ENCODE measurements around the gene IGF2BP2.
"Not testable (repeated sequence)": the region's sequence is repeated elsewhere in the genome, so short reads cannot be mapped to it uniquely, and the experiment has no call there.

IGF2BP2 gene

DNA sequence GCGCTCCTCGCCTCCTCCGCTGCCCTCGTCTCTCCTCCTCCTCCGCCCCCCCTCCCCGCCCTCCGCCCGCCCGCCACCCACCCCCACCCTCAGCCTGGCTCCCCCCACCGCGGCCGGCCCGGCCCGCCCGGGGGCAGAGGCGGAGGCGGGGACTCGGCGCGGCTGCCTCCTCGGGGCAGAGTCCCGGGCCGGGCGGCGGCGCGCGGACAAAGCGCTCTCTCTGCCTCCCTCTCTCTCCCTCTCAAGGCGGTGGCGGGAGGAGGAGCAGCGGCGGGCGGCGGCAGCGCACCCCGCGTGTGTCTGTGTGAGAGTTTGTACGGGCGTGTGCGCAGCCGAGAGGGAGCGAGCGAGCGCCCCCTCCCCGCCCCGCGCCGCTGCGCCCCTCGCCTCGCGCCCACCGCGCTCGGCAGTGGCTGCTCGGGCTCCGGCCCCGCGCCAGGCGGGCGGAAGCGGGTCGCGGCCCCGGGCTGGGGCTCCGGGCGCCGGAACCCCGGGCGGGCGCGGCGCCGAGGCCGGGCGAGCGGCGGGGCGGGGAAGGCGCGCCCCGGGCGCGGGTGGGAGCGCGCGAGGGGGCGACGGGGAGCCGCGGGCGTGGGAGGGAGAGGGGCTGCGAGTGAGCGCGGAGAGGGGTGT is at the start of gene IGF2BP2:
IGF2BP2 (minus strand) TSS at position 37 of the 633 bp plus-strand sequence. CDS start 82 bp downstream, outside the sequence.
- no peak for DNase-seq

DNA sequence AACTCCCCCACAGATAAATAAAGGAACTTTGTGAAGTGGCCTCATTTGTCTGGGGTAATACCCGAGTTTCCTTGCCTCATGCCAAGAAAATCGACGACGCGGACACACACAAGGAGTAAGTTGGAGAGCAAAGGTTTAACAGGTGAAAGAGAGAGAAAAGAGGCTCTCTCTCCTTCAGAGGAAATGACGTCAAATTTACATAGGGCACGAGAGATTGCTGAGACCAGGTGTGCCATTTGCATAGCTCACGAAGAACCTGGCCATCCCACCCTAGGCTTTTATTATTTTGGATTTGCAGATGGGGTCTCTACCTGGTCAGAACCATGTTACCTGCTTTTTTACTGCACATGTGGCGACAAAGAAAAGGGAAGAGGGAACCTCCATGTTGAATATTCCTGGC is 49.3 kb upstream of the IGF2BP2 start:
- no peak for DNase-seq

DNA sequence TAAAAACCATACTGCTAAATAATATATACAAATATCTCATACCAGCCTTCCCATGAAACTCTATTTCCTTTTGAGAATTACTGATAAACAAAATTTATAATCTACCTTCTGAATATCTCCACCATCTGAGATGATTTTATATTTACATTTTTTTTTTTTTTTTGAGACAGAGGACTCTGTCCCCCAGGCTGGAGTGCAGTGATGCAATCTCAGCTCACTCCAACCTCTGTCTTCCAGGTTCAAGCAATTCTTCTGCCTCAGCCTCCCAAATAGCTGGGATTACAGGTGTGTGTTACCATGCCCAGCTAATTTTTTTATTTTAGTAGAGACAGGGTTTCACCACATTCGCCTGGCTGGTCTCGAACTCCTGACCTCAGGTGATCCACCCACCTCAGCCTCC is 42.8 kb upstream of the IGF2BP2 start:
- no peak for DNase-seq

DNA sequence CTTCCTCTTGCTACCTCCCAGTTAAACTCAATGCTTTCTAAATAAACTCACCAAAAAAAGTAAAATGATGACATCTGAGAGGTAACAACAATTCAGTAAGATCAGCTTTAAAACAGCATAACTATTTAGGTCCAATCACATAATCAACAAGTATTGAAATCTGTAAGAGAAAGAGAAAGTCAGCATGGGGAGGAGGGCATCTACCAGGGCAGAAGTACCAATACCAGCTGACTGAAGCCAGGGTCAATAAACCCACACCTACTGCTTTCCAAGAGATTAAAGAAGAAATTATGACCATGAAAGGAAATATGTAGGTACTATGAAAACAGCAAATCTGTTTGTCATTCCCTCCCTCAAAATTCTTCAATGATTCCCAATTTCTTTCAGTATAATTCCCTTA is 42.2 kb upstream of the IGF2BP2 start:
- no peak for DNase-seq

DNA sequence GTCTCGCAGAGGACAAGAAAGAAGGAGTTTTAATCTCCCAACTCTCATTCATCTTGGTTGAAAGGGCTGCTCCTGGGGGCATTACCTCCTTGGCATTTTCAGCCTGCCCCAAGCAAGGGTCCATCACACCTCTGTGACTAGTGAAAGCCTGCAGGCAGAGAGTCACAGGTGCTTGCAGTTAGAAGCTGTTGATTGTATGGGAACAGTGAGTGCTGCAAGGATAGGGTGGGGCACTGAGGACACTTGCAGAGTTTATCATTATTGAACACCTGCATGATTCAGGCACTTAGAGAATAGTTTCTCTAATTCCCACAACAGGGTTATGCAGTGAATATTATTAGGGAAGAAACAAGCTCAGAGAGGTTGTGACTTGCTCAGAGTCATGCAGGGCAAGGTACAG is 41.7 kb upstream of the IGF2BP2 start:
- DNase-seq = no peak

DNA sequence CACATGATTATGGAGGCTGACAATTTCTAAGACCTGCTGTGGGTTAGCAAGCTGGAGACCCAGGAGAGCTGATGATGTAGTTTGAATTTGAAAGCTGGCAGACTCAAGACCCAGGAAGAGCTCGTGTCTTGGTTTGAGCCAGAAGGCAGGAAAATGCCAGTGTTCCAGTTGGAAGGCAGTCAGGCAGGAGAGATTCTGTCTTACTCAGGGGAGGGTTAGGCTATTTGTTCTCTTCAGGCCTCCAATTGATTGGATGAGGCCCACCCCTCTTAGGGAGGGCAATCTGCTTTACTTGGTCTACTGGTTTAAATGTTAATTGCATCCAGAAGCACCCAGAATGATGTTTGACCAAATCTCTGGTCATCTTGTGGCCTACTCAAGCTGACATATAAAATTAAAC is 40.4 kb upstream of the IGF2BP2 start:
- no peak for DNase-seq

DNA sequence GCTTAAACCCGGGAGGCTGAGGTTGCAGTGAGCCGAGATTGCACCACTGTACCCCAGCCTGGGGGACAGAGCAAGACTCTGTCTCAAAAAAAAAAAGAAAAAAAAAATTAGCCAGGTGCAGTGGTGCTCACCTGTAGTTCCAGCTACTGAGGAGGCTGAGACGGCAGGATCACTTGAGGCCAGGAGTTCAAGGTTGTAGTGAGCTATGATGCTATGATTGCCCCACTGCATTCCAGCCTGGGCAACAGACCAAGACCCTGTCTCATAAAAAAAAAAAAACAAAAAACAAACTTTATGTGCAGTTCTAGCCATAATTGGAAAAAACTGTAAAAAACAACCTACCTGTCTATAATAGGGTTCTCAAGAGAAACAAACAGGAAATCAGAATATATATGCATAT is 39.9 kb upstream of the IGF2BP2 start:
- DNase-seq = no peak

DNA sequence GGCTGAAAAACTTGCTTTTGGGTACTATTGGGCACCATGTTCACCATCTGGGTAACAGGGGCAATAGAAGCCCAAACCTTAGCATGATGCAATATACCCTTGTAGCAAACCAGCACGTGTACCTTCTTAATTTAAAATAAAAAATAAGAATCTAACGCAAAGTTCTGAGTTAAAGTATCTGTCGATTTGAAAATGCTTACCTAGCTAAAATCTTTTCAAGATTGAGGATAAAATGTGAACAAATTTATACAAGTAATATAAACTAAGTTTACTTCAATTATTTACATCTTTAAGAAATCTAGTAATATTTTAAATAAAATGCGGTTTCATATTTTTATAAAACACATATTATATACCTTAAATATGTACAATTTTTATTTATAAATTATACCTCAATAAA is 38.1 kb upstream of the IGF2BP2 start:
- no peak for DNase-seq

DNA sequence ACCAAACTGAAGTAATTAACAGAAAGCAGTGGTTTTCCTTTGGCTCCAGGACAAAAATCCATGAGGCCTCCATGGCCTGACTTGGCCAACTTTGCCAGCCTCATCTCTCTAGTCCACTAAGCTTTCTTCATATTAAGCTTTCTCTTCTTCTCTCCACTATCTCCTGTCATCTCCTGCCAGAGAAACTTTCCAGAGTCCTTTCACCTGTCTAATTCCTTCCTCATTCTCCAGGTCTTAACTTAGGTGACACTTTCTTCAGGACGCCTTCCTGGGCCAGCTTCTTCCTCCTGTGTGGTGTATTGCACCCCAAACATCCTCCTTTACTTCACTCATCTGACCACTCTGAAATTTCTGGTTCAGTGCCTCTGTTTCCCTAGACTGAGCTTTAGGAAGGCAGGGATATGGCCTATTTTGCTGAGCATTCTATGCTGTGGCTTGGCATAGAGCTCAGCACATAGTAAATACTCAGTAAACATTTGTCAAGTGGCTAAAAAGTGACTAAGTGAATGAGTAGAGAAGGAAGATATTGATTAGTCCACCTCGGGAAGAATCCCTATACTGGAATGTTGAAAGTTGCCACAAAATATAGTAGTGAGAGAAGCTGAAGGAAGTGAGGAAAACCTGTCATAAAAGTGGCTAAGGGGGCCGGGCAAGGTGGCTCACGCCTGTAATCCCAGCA is 34.6 kb upstream of the IGF2BP2 start:
- no peak for DNase-seq

DNA sequence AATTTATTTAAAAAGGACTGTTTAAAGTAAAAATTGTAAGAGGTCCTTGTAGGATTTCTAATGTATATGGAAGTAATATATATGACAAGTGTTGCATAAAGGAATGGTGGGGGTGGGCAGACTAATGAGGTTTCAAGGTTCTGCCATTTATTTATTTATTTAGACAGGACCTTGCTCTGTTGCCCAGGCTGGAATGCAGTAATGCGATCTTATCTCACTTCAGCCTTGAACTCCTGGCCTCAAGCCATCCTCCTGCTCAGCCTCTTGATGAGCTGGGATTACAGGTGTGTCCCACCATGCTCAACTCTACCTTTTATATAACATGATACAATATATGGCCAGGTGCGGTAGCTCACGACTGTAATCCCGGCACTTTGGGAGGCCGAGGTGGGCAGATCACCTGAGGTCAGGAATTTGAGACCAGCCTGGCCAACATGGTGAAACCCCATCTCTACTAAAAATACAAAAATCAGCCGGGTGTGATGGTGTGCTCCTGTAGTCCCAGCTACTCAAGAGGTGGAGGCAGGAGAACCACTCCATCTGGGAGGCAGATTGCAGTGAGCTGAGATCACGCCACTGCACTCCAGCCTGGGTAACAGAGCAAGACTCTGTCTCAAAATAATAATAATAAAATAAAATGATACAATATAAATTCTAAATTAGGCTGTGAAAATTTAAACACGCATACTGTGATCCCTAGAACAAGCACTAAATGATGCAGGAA is 33.8 kb upstream of the IGF2BP2 start:
- DNase-seq = no peak

DNA sequence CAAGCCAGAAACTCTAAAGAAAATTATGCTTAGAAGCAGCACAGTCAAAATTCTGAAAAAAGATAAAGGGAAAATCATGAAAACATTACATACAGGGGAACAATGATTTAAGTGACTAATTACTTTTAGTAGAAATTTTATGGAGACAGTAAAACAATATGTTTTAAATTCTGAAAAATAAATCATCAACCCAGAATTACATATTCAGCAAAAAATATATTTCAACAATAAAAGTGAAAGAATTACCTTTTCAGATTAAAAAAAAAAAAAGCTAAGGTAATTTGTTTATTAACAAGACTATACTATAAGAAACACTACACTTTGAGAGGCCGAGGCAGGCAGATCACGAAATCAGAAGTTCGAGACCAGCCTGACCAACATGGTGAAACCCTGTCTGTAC is 32.4 kb upstream of the IGF2BP2 start:
- DNase-seq = no peak

DNA sequence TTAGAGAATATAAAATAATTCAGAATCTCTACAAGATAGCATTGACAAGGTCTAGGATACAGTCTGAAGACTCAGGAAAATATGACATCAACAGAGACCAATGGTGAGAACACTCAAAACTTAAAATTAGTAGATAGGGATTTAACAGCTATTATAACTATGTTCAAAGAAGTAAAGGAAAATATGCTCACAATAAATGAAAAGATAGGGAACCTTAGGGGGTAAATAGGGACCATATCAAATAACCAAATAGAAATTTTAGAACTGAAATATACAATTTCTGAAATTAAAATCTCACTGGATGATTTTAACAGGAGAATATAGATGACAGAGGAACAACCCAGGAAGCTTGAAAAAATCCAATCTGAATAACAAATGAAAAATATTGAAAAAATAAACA is 31.8 kb upstream of the IGF2BP2 start:
- no peak for DNase-seq

DNA sequence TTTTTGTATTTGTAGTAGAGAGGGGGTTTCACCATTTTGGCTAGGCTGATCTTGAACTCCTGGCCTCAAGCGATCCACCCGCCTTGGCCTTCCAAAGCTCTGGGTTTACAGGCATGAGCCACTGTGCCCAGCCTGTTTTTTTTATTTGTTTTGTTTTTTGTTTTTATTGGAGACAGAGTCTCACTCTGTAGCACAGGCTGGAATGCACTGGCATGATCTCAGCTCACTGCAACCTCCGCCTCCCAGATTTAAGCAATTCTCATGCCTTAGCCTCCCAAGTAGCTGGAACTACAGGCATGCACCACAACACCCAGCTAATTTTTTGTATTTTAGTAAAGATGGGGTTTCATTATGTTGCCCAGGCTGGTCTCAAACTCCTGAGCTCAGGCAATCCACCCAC is 28.9 kb upstream of the IGF2BP2 start:
- DNase-seq = not testable (repeated sequence)

DNA sequence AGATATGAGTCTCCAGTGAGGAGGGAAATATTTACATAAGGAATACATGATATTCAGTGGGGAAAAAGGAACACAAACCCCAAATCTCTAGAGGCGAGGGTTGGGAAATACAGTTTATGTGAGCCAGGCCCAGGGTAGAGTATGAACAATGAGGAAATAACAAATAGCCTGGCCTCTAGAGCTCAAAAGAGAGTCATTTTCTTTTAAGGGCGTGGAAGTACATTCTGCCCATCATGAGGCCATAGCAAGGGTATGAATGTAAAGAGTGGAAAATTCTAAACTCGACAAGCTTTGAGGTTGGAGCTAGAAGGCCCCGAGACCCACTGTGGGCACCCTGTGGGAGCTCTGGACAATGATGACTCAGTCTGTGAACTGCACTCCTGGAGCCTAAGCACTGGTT is 27.8 kb upstream of the IGF2BP2 start:
- no peak for DNase-seq

DNA sequence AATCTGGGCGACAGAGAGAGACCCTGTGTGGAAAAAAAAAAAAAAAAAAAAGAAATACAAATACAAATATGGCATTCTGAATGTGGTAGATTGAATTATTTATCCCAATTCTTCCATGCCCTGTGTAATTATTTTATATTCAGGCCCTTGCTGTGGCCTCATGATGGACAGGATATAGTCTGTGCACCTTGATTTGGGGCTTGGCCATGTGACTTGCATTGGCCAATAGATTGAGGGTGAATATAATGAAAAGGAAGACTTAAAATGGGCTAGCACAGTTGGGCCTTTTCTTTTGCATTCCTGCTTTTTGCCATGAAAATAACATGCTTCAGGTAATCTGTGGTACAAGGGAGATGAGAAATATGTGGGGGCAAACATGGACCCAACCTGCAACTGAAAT is 27.1 kb upstream of the IGF2BP2 start:
- no peak for DNase-seq

DNA sequence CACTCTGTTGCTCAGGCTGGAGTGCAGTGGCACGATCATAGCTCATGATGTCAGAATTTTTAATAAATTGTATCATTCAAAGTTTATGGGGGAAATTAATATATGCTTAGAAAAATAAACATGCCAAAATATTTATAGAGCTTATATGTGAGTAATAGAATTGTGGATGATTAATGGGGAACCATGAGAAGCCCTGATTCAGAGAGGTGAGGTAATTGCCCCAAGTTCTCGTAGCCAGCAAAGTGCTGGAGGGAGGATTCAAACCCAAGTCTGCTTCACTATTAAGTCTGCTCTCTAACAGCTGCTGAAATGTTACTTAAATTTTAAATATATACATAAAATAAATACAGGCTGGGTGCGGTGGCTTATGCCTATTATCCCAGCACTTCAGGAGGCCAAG is 26.2 kb upstream of the IGF2BP2 start:
- DNase-seq = no peak

DNA sequence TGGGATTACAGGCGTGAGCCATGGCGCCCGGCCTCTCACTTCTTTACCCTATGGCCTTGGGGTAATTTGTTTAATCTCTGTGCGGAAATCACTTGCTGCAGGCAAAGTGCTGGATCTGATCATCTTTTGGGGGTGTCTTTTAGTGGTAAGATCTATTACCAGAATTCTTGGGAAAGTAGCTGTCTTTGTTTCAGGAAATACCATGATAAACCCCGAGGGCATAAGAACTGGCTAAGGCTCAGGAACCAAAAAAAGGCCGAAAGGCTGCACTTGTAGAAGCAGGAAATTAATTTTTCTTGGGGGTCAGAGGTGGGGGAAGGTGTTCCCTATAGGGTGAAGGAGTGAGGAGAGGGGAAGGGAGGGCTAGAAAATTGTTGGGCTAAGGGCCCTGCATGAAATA is 22.7 kb upstream of the IGF2BP2 start:
- no peak for DNase-seq

DNA sequence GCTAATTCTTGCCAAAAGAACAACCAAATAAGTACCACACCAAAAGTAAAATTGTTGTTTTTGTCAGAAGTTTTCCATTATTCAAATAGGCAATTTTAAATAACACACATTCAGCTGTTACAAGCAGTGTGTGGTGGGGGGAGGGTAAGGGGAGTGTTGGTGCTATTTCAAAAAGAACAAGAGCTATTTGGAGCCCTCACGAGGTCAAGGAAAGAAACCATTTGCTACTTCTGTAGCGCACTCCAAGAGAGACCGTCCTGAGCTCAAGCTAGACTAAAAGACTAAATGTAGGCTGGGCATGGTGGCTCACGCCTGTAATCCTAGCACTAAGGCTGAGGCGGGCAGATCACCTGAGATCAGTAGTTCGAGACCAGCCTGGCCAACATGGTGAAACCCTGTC is 21.2 kb upstream of the IGF2BP2 start:
- DNase-seq = no peak

DNA sequence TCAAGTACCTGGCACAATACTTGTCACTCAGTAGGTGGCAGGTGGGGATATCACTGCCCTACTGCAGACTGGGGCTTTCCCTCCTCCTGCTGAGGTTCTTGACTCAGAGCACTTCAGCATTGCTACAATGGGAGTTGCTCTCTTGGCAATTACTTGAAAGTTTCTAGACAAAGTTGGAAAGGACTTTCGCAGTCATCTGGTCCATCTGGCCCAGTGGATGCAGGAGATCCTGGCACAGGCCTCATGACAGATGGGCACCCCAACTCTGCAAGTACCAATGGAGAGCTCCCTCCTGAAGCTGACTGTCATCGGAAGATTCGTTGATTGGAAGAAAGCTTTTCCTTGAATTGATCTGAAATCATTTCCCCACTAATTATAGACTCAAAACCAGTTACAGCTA is 19.2 kb upstream of the IGF2BP2 start:
- no peak for DNase-seq

DNA sequence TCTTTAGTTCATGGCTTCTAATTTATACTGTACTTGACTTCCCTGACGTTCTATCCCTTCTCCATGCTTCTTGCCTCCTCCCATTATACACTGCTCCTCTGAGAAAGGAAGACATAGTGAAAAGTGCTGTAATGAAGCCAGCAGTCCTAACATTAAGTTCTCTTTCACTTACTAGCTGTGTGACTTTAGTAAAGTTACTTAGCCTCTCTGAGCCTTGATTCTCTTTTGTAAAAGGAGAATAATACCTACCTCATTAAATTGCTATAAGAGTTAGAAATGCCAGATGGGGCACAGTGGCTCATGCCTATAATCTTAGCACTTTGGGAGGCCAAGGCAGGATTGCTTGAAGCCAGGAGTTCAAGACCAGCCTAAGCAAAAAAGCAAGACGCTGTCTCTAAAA is 18.8 kb upstream of the IGF2BP2 start:
- no peak for DNase-seq

DNA sequence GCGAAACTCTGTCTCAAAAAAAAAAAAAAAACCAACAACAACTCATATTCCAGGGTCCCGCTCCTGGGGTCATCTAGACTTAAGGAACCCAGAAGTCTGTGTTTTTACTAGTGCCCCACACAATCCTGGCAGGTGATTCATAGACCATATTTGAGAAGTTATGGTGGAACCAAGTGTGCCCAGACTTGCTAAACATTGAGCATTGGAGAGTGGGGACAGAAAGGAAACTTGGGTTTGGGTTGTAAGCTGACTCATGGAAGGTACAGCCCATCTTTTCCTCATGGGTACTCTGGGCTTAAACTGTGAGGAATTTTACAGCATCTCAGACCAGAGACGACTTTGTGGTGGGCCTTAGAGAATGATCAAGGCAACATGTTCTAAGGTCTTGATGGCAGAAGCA is 18.3 kb upstream of the IGF2BP2 start:
- no peak for DNase-seq

DNA sequence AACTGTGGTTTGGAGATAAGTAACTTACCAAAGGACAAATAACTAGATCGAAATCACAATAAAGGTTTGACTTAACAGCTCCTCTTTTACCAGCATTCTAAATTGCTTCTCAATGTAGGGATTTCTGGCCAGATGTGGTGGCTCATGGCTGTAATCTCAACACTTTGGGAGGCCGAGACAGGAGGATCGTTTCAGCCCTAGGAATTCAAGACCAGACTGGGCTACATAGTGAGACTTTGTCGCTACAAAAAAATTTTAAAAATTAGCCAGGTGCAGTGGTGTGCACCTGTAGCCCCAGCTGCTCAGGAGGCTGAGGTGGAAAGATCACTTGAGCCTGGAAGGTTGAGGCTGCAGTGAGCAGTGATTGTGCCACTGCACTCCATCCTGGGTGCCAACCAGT is 17.4 kb upstream of the IGF2BP2 start:
- no peak for DNase-seq

DNA sequence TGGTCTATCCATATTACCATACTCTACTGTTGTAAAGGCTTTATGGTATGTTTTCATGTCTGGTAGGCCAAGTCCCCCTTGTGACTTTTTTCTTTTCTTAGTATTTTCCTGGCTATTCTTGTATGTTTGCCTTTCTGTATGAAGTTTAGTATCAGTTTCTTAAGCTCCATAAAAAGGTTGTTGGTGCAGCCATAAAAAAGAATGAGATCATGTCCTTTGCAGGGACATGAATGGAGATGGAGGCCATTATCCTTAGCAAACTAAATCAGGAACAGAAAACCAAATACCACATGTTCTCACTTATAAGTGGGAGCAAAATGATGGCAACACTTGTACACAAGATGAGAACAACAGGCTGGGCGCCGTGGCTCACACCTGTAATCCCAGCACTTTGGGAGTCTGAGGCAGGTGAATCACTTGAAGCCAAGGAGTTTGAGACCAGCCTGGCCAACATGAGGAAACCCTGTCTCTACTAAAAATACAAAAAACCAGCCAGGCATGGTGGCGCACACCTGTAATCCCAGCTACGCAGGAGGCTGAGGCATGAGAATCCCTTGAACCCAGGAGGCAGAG is 13.7 kb upstream of the IGF2BP2 start:
- not testable (repeated sequence) for DNase-seq

DNA sequence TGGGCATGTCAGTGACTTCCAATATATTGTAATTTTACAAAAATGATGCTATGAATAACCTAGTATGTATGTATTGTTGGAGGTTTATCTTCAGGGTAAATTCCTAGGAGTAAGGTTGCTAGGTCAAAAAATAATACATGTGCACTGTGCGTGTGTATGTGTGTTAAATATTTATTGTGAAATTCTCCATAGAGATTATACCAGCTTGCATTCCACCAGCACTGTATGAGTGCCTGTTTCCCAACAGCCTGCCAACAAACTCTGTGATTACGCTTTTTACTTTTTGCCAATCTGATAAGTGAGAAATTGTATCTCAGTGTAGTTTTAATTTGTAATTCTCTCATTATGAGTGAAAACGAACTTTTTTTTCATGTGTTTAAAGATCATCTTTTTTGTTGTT is 12.6 kb upstream of the IGF2BP2 start:
- no peak for DNase-seq
